C4-2B (cell line): Measurements from ENCODE around the gene CDK5RAP3.
A peak's percentile ranks its signal among the peaks of the same experiment; 100 is the strongest.

ENCODE experiments used
- H3K27ac ChIP-seq: fragments of 450-650 bp; 2 replicates; pipeline ENCODE4 v1.5.1; 2017
- CTCF ChIP-seq: fragments of 450-650 bp; conservative IDR thresholded peaks from 2 replicates; pipeline ENCODE4 v1.5.1; 2017; ENCODE audit warnings: mild to moderate bottlenecking
- ZFX ChIP-seq: fragments of 450-650 bp; IDR thresholded peaks from 2 replicates; pipeline ENCODE4 v1.6.1; 2017

Gene CDK5RAP3

GRCh38 chr17:47970725-47971499 is at the start of gene CDK5RAP3:
Gene CDK5RAP3 (plus strand): TSS chr17:47971113. CDS start chr17:47971147, 34 bp downstream.
- TF ChIP-seq CTCF (peak; percentile 100), ZFX (no peak)
- peak within 1 kb of the TSS; percentile 83 for H3K27ac ChIP-seq

GRCh38 chr17:47924785-47925677 is 45.9 kb upstream of the CDK5RAP3 start:
- no peak overlapping the region for H3K27ac ChIP-seq
- no peak for TF ChIP-seq ZFX
- no peak for TF ChIP-seq CTCF

GRCh38 chr17:47925678-47925988 is 45.3 kb upstream of the CDK5RAP3 start:
- TF ChIP-seq ZFX (no peak), CTCF (no peak)
- no peak overlapping the region for H3K27ac ChIP-seq

- no peak overlapping the region for H3K27ac ChIP-seq
- TF ChIP-seq CTCF: no peak
- no peak for TF ChIP-seq ZFX
Observed at GRCh38 chr17:47927821-47928400, 43.0 kb upstream of the CDK5RAP3 start.

- H3K27ac ChIP-seq: no peak overlapping the region
- TF ChIP-seq ZFX (no peak), CTCF (no peak)
Observed at GRCh38 chr17:47928415-47928814, 42.5 kb upstream of the CDK5RAP3 start.

- no peak overlapping the region for H3K27ac ChIP-seq
- TF ChIP-seq CTCF (no peak), ZFX (no peak)
Observed at GRCh38 chr17:47929218-47930000, 41.5 kb upstream of the CDK5RAP3 start.
